ENCODE results near the gene AUNIP.

- TF ChIP-seq CTCF (IDR thresholded peaks at IDR 0.05) (no peak), POLR2A (IDR thresholded peaks at IDR 0.05) (no peak)
Observed at GRCh38 chr1:25828491-25828890, 30.8 kb downstream of the AUNIP start.

All from heart left ventricle (tissue), 13 donors.